HepG2 (cell line): ENCODE measurements around the gene CLMP. TPM values are rescaled to one million over a fixed set of nuclear protein-coding genes. Genes with fewer than 3 reads are reported as not detected.

Source experiments
- ATAC-seq: fragments of 200-7000 bp; cut with Tn5 transposase; 3 replicates; pipeline ENCODE4 v1.9.1; 2020; ENCODE audit warnings: mild to moderate bottlenecking, moderate library complexity
- BruUV-seq: library from RNA; stranded (reverse); fragments of 400-500 nt; replicated peaks from 2 replicates; lab custom pipeline; 2021; lab: Mats Ljungman, UMichigan
- CTCF ChIA-PET: fragments of 300-600 bp; formaldehyde crosslinking; extraction: SDS; loops from one replicate; lab custom pipeline; 2021; ENCODE audit warnings: low total read pairs, inconsistent platforms, low intra/inter-chr PET ratio; lab: Yijun Ruan, JAX
- POLR2A ChIA-PET: fragments of 350-600 bp; sonication (Branson Sonifier 250); formaldehyde crosslinking; loops from one replicate; lab custom pipeline; 2020; ENCODE audit warnings: antibody characterized with exemption, inconsistent platforms; lab: Yijun Ruan, JAX
- DNase-seq: peaks from one replicate; pipeline ENCODE4 v3.0.0-alpha.2; 2015; ENCODE audit warnings: low spot score
- FAIRE-seq: peaks from 3 replicates; lab custom pipeline; 2011; peaks lifted over from hg19 to GRCh38; lab: Jason Lieb, UNC
- H2AFZ ChIP-seq: one replicate; pipeline ENCODE4 v1.6.1; 2011; ENCODE audit warnings: low read length, inconsistent platforms
- H3K27ac ChIP-seq: fragments of 300-600 bp; 3 replicates; pipeline ENCODE4 v1.8.0; 2011; ENCODE audit warnings: mixed run types, mild to moderate bottlenecking, mixed read lengths, low read length, inconsistent platforms; ENCODE audit not compliant: insufficient read depth; ENCODE audit errors: extremely low read length
- H3K27me3 ChIP-seq, 2 experiments: fragments of 200-600 bp in 1 of 2; 2 replicates in 1 of 2; 3 replicates in 1 of 2; pipeline versions ENCODE4 v1.6.0 to v1.8.0; 2011; ENCODE audit warnings: low read length in 2 of 2, mild to moderate bottlenecking in 2 of 2, moderate library complexity in 2 of 2, inconsistent platforms in 1 of 2; ENCODE audit not compliant: insufficient read depth in 2 of 2, control insufficient read depth in 1 of 2
- H3K36me3 ChIP-seq, 2 experiments: fragments of 200-600 bp in 1 of 2; replicated peaks in 1 of 2; 2 replicates in 1 of 2; 3 replicates in 1 of 2; pipeline versions ENCODE4 v1.5.1 to v1.8.0; 2011; ENCODE audit warnings: low read length in 2 of 2, inconsistent platforms in 1 of 2; ENCODE audit not compliant: insufficient read depth in 2 of 2, control insufficient read depth in 1 of 2
- H3K4me1 ChIP-seq: 2 replicates; pipeline ENCODE4 v1.5.1; 2012; ENCODE audit warnings: low read length, inconsistent platforms; ENCODE audit not compliant: insufficient read depth
- H3K4me2 ChIP-seq: 2 replicates; pipeline ENCODE4 v1.6.0; 2011; ENCODE audit warnings: low read depth, low read length, inconsistent platforms
- H3K4me3 ChIP-seq, 3 experiments: fragments of 200-600 bp in 1 of 3; sonication (generic), shearing (Covaris generic) in 1 of 3; replicated peaks in 1 of 3; 2 replicates each; pipeline ENCODE4 v1.5.1; 2011 to 2016; ENCODE audit warnings: low read length in 3 of 3, inconsistent platforms in 2 of 3, low read depth in 2 of 3, mild to moderate bottlenecking in 2 of 3, control low read depth in 1 of 3, mixed read lengths in 1 of 3; ENCODE audit not compliant: insufficient read depth in 1 of 3
- H3K79me2 ChIP-seq: one replicate; pipeline ENCODE4 v1.6.1; 2011; ENCODE audit warnings: low read length, inconsistent platforms; ENCODE audit not compliant: insufficient read depth
- H3K9ac ChIP-seq: 2 replicates; pipeline ENCODE4 v1.6.0; 2011; ENCODE audit warnings: mild to moderate bottlenecking, low read depth, low read length, inconsistent platforms; ENCODE audit not compliant: insufficient read depth
- H3K9me3 ChIP-seq: 2 replicates; pipeline ENCODE4 v1.5.1; 2012; ENCODE audit warnings: mild to moderate bottlenecking, low read length
- H4K20me1 ChIP-seq: 2 replicates; pipeline ENCODE4 v1.6.0; 2011; ENCODE audit warnings: inconsistent platforms, mild to moderate bottlenecking, low read length, moderate library complexity; ENCODE audit not compliant: insufficient read depth
- ATF4 ChIP-seq, 2 experiments: fragments of 450-650 bp in 1 of 2; sonication (generic) in 1 of 2; formaldehyde crosslinking; IDR thresholded peaks; 2 replicates each; pipeline versions ENCODE4 v1.5.0 to v1.8.0; 2020 to 2022; ENCODE audit warnings: mild to moderate bottlenecking in 1 of 2, missing genetic modification reagents in 1 of 2
- BCL6 ChIP-seq: IDR thresholded peaks from 2 replicates; pipeline ENCODE4 v1.6.1; 2016; ENCODE audit warnings: missing genetic modification reagents, missing compliant biosample characterization
- FOXO4 ChIP-seq: sonication (generic); formaldehyde crosslinking; conservative IDR thresholded peaks from 2 replicates; pipeline ENCODE4 v1.8.1; 2023; ENCODE audit warnings: missing genetic modification reagents
- HNRNPH1 ChIP-seq: fragments of 200-400 bp; formaldehyde crosslinking; optimal IDR thresholded peaks from 2 replicates; pipeline ENCODE3; 2017; ENCODE audit warnings: mild to moderate bottlenecking, low read depth, low read length
- NR2F1 ChIP-seq, 2 experiments: fragments of 450-650 bp in 1 of 2; formaldehyde crosslinking in 1 of 2; IDR thresholded peaks; 2 replicates each; pipeline versions ENCODE4 v1.5.0 to v1.6.1; 2016 to 2020; ENCODE audit warnings: mild to moderate bottlenecking in 1 of 2, missing compliant biosample characterization in 1 of 2, missing genetic modification reagents in 1 of 2, moderate library complexity in 1 of 2
- TBL1XR1 ChIP-seq: fragments of 150-350 bp; IDR thresholded peaks from 2 replicates; pipeline ENCODE4 v1.6.1; 2014; ENCODE audit warnings: borderline replicate concordance, low read length; ENCODE audit not compliant: partially characterized antibody
- XRCC5 ChIP-seq: fragments of 200-400 bp; formaldehyde crosslinking; optimal IDR thresholded peaks from 2 replicates; pipeline ENCODE3; 2017; ENCODE audit warnings: mild to moderate bottlenecking, low read length
- ZNF12 ChIP-seq: sonication (generic); formaldehyde crosslinking; IDR thresholded peaks from 2 replicates; pipeline ENCODE4 v1.5.0; 2020; ENCODE audit warnings: missing genetic modification reagents
- WGBS: methylation state at CpG from one replicate; pipeline ENCODE4 v1.1.6; 2017; ENCODE audit warnings: low lambda C conversion rate; 5-methylcytosine and 5-hydroxymethylcytosine counted together
- in situ Hi-C: cut with HindIII; loops from 2 replicates; pipeline ENCODE4 v1.10.0; 2017; ENCODE audit warnings: low pct_unique_long_range_greater_than_20kb; ENCODE audit not compliant: extremely low pct_ligation_motif_present
- intact Hi-C: fragments of 100-400 bp; cut with micrococcal nuclease; formaldehyde crosslinking; loops from one replicate; pipeline ENCODE4 v1.10.0; 2022; ENCODE audit not compliant: unreplicated experiment
- polyA plus RNA-seq, 8 experiments: library from polyadenylated mRNA; depleted of rRNA in 3 of 8; stranded (reverse) in 7 of 8; unstranded in 1 of 8; fragments of >200 nt; fragmentation: Illumina TruSeq in 4 of 8; extraction: Trizol in 4 of 8; gene quantifications; 2 replicates each; pipeline versions ENCODE4 v1.2.1 to v1.2.3, GENCODE V29; 2011 to 2016; ENCODE audit warnings: low read depth in 4 of 8, missing spikeins in 1 of 8, mixed read lengths in 1 of 8; ENCODE audit not compliant: insufficient read depth in 1 of 8
- total RNA-seq, 5 experiments: library from RNA; depleted of rRNA; stranded (reverse); fragments of >200 nt; fragmentation: Illumina TruSeq; extraction: Trizol; gene quantifications; 2 replicates each; pipeline ENCODE4 v1.2.3, GENCODE V29; 2016; ENCODE audit warnings: low read depth in 1 of 5
- TF ChIP-seq, protein P1 (sequence below): sonication (generic); formaldehyde crosslinking; IDR thresholded peaks from 2 replicates; pipeline ENCODE4 v1.4.0; 2020; ENCODE audit warnings: low read depth, mild to moderate bottlenecking, missing genetic modification reagents

The CLMP gene
- total and polyA plus RNA-seq, 2 of the 13 experiments (the other 11 are each of a cell fraction or from before 2014, with no cell fraction given) = not detected

DNA sequence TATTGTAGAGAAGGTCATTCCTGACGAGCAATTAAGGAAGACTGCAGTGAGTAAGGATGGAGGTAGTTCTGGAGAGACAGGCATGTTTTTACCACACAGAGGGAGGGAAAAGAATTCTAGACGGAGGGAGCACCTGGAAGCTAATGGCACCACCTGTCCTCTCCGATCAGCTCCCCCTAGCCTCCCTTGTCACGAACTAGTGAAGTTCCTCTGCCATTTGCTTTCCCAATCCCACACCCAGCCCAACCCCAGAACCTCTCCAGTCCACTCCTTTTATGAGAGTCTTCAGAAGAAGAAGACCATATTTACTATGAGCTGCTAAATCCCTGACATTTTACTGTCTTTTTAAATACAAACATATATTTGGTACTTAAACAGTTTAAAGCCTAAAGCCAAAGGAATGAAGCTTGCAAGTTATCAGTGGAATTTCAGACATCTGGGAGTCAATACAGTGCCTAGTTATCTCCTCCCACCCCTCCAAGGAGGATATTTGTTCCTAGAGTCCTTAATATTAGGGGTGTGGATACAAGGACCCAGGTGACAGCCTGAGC is 87.0 kb downstream of the CLMP start:
- no peaks in the 10 kb centered on the region for H3K9me3 ChIP-seq
- CTCF ChIA-PET = no interaction called here
- ATAC-seq (no peak), DNase-seq (no peak), FAIRE-seq (no peak)
- BruUV-seq = no TSS peak
- no peak overlapping the region for H2AFZ ChIP-seq
- H3K27ac ChIP-seq = no peak overlapping the region
- no peaks in the 10 kb centered on the region for H3K4me1 ChIP-seq
- H3K36me3 ChIP-seq = no peaks in the 10 kb centered on the region
- H3K79me2 ChIP-seq = no peaks in the 10 kb centered on the region
- H3K27me3 ChIP-seq = peaks cover 0 to 17% of the 10 kb centered on the region in 2 experiments; a peak in 3 of 5 replicates
- 3% methylated on average over 4 of the region's 4 CpGs for WGBS
- no peak overlapping the region for H3K4me2 ChIP-seq
- no peaks in the 10 kb centered on the region for H4K20me1 ChIP-seq
- TF ChIP-seq NR2F1 (CRISPR knock-in tag; IDR thresholded peaks at IDR 0.05) (no peak), ZNF12 (CRISPR knock-in tag) (no peak), TBL1XR1 (no peak), BCL6 (no peak), XRCC5 (no peak), ATF4 (CRISPR knock-in tag; IDR thresholded peaks at IDR 0.05) (no peak), FOXO4 (no peak), HNRNPH1 (no peak)
- TF ChIP-seq, protein P1, sequence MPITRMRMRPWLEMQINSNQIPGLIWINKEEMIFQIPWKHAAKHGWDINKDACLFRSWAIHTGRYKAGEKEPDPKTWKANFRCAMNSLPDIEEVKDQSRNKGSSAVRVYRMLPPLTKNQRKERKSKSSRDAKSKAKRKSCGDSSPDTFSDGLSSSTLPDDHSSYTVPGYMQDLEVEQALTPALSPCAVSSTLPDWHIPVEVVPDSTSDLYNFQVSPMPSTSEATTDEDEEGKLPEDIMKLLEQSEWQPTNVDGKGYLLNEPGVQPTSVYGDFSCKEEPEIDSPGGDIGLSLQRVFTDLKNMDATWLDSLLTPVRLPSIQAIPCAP (CRISPR knock-in tag) = no peak
- in situ Hi-C loops (loop anchor here (25.0 kb wide), 1 partner anchor 379 kb away; no protein-coding TSS in a partner anchor), intact Hi-C loops (no loop called here)
- POLR2A ChIA-PET = no interaction called here
- no peak overlapping the region for H3K9ac ChIP-seq
- no peak overlapping the region for H3K4me3 ChIP-seq
